ENCODE data around the gene LCN6.

GRCh38 chr9:136775191-136775590, 26.9 kb upstream of the LCN6 start:
- TF ChIP-seq EZH2phosphoT487 (IDR thresholded peaks at IDR 0.05; ENCODE audit: low read length) (no peak), CTCF (IDR thresholded peaks at IDR 0.05; ENCODE audit: low read length) (no peak)
